NAMALWA (cell line): ENCODE results near the gene CCDC177.

Experiments
- DNase-seq: peaks from one replicate; pipeline ENCODE4 v3.0.0-alpha.2; 2015; ENCODE audit warnings: low spot score

CCDC177 gene

GRCh38 chr14:69561893-69562292, 12.8 kb downstream of the CCDC177 start:
- DNase-seq: no peak

GRCh38 chr14:69560826-69561225, 13.8 kb downstream of the CCDC177 start:
- no peak for DNase-seq

GRCh38 chr14:69559581-69560011, 15.1 kb downstream of the CCDC177 start:
- no peak for DNase-seq

GRCh38 chr14:69558774-69559173, 15.9 kb downstream of the CCDC177 start:
- no peak for DNase-seq

GRCh38 chr14:69554500-69554899, 20.2 kb downstream of the CCDC177 start:
- no peak for DNase-seq

GRCh38 chr14:69553252-69553651, 21.4 kb downstream of the CCDC177 start:
- DNase-seq: no peak

- DNase-seq: no peak
These were observed 23.2 kb downstream of the CCDC177 start for GRCh38 chr14:69551511-69551910.

- no peak for DNase-seq
These were observed 26.1 kb downstream of the CCDC177 start for GRCh38 chr14:69548566-69548965.

- no peak for DNase-seq
These were observed 26.8 kb downstream of the CCDC177 start for GRCh38 chr14:69547701-69548348.

- no peak for DNase-seq
These were observed 31.1 kb downstream of the CCDC177 start for GRCh38 chr14:69543341-69544115.

- DNase-seq: no peak
These were observed 32.4 kb downstream of the CCDC177 start for GRCh38 chr14:69542311-69542710.

- no peak for DNase-seq
These were observed 33.9 kb downstream of the CCDC177 start for GRCh38 chr14:69540654-69541335.

- DNase-seq: no peak
These were observed 34.9 kb downstream of the CCDC177 start for GRCh38 chr14:69539631-69540410.

GRCh38 chr14:69538766-69539165, 35.9 kb downstream of the CCDC177 start:
- DNase-seq: no peak

- no peak for DNase-seq
These were observed 36.8 kb downstream of the CCDC177 start for GRCh38 chr14:69537900-69538299.

- DNase-seq: no peak
These were observed 37.7 kb downstream of the CCDC177 start for GRCh38 chr14:69536971-69537370.

GRCh38 chr14:69535230-69535848, 39.3 kb downstream of the CCDC177 start:
- DNase-seq: no peak

- no peak for DNase-seq
These were observed 41.9 kb downstream of the CCDC177 start for GRCh38 chr14:69532561-69533340.

- no peak for DNase-seq
These were observed 43.5 kb downstream of the CCDC177 start for GRCh38 chr14:69531135-69531534.

GRCh38 chr14:69530095-69530494, 44.6 kb downstream of the CCDC177 start:
- no peak for DNase-seq

GRCh38 chr14:69529563-69529962, 45.1 kb downstream of the CCDC177 start:
- no peak for DNase-seq
